ENCODE results near the gene SLC39A12.

Gene SLC39A12

GRCh38 chr10:17984056-17984455, 32.3 kb downstream of the SLC39A12 start:
- TF ChIP-seq CTCF (IDR thresholded peaks at IDR 0.05; ENCODE audit: insufficient read depth, low read length, poor library complexity, severe bottlenecking) (no peak), EZH2phosphoT487 (conservative IDR thresholded peaks at IDR 0.05; ENCODE audit: low read length) (no peak)
- Histone ChIP-seq H3K27ac (ENCODE audit: low read depth, low read length) (peak overlapping the region; percentile 71), H3K9me2 (replicated peaks; ENCODE audit: insufficient read depth, low read length) (no peaks in the 10 kb centered on the region), H3K9me3 (ENCODE audit: insufficient read depth, low read length) (no peaks in the 10 kb centered on the region), H2AFZ (ENCODE audit: low read depth, low read length, severe bottlenecking) (peak overlapping the region; percentile 60), H4K20me1 (ENCODE audit: low read depth, low read length) (no peaks in the 10 kb centered on the region), H3K9ac (ENCODE audit: low read length) (no peak overlapping the region), H3K27me3 (ENCODE audit: low read length) (no peaks in the 10 kb centered on the region), H3K4me3 (ENCODE audit: insufficient read depth, low read length, poor library complexity, severe bottlenecking) (no peak overlapping the region), H3K79me2 (ENCODE audit: insufficient read depth, low read length) (no peaks in the 10 kb centered on the region), H3K36me3 (ENCODE audit: low read length) (no peaks in the 10 kb centered on the region), H3F3A (ENCODE audit: insufficient read depth) (peaks cover 5% of the 10 kb centered on the region; the same call in 1 of the 2 replicates), H3K4me2 (ENCODE audit: low read depth, low read length, poor library complexity, severe bottlenecking) (peak overlapping the region; percentile 32)

DNA sequence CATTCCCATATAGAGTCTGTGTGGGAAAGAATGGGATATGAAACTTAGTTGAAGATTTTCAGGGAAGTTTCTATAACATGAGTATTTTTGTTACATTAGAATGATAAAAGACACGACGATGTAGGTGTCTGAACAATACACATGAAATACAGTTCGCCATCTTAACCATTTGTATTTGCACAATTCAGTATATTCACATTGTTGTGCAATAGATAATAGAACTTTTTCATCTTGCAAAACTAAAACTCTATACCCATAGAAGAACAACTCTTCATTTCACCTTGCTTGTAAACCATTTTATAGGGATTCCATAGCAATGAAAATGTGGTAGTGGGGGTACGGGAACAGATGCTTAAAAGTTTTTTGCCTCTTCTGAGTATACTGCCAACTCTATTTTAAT, 32.8 kb downstream of the SLC39A12 start:
- no peaks in the 10 kb centered on the region for H3K9me2 ChIP-seq (replicated peaks; ENCODE audit: insufficient read depth, low read length)
- no peak overlapping the region for H3K4me3 ChIP-seq (ENCODE audit: insufficient read depth, low read length, poor library complexity, severe bottlenecking)
- TF ChIP-seq EZH2phosphoT487 (conservative IDR thresholded peaks at IDR 0.05; ENCODE audit: low read length) = no peak
- TF ChIP-seq CTCF (IDR thresholded peaks at IDR 0.05; ENCODE audit: insufficient read depth, low read length, poor library complexity, severe bottlenecking) = no peak
- H4K20me1 ChIP-seq (ENCODE audit: low read depth, low read length) = no peaks in the 10 kb centered on the region
- H3K27me3 ChIP-seq (ENCODE audit: low read length) = no peaks in the 10 kb centered on the region
- peak overlapping the region; percentile 32 for H3K4me2 ChIP-seq (ENCODE audit: low read depth, low read length, poor library complexity, severe bottlenecking)
- H3K9me3 ChIP-seq (ENCODE audit: insufficient read depth, low read length) = no peaks in the 10 kb centered on the region
- H3K79me2 ChIP-seq (ENCODE audit: insufficient read depth, low read length) = no peaks in the 10 kb centered on the region
- peak overlapping the region; percentile 71 for H3K27ac ChIP-seq (ENCODE audit: low read depth, low read length)
- H2AFZ ChIP-seq (ENCODE audit: low read depth, low read length, severe bottlenecking) = peak overlapping the region; percentile 60
- H3K9ac ChIP-seq (ENCODE audit: low read length) = no peak overlapping the region
- peaks cover 5% of the 10 kb centered on the region; the same call in 1 of the 2 replicates for H3F3A ChIP-seq (ENCODE audit: insufficient read depth)
- H3K36me3 ChIP-seq (ENCODE audit: low read length) = no peaks in the 10 kb centered on the region

DNA sequence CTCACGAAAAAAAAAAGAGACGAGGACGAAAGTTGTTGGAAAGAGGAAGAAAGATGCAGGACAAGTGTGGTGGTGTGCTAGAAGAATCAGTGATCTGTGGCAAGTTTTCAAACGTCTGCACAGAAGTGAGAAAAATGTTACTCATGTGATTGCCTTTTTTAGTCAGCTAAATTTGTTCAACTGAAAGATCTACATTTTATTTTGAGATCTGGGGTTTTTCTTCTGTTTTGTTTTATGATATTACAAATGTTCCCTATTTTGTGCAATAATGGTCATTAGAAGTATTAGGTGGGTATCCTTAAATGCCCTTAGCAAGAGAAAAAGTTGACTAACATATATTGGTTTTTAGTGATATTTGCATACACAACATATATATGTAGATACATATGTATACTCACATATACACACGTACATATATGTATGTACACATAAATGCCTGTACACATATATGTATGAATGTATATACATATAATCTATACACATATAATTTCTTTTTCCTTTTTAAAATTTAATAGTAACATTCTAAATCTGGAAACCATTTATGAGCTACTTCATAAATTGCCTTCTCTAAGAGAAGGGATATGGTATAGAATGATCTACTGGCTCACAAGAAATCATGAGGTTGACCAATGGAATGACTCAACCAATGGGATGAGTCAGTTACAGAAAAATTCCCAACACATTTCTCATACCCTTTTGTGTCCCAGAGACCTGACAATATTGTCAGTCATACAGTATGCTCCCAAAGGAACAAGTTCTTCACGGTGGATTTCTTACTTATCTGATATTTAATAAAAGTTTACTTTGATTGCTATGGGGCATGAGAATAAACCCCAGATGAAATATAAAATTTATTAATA, 38.4 kb downstream of the SLC39A12 start:
- peak overlapping the region; percentile 69 for H3K4me2 ChIP-seq (ENCODE audit: low read depth, low read length, poor library complexity, severe bottlenecking)
- H3K9ac ChIP-seq (ENCODE audit: low read length) = no peak overlapping the region
- H2AFZ ChIP-seq (ENCODE audit: low read depth, low read length, severe bottlenecking) = peak overlapping the region; percentile 9
- H3K9me2 ChIP-seq (replicated peaks; ENCODE audit: insufficient read depth, low read length) = no peaks in the 10 kb centered on the region
- H3K27ac ChIP-seq (ENCODE audit: low read depth, low read length) = peak overlapping the region; percentile 81
- peaks cover 8% of the 10 kb centered on the region; the same call in 1 of the 2 replicates for H3F3A ChIP-seq (ENCODE audit: insufficient read depth)
- H3K4me3 ChIP-seq (ENCODE audit: insufficient read depth, low read length, poor library complexity, severe bottlenecking) = peak overlapping the region; percentile 21
- no peaks in the 10 kb centered on the region for H3K36me3 ChIP-seq (ENCODE audit: low read length)
- no peaks in the 10 kb centered on the region for H3K27me3 ChIP-seq (ENCODE audit: low read length)
- no peaks in the 10 kb centered on the region for H3K9me3 ChIP-seq (ENCODE audit: insufficient read depth, low read length)
- no peaks in the 10 kb centered on the region for H4K20me1 ChIP-seq (ENCODE audit: low read depth, low read length)
- H3K79me2 ChIP-seq (ENCODE audit: insufficient read depth, low read length) = no peaks in the 10 kb centered on the region
- no peak for TF ChIP-seq CTCF (IDR thresholded peaks at IDR 0.05; ENCODE audit: insufficient read depth, low read length, poor library complexity, severe bottlenecking)
- no peak for TF ChIP-seq EZH2phosphoT487 (conservative IDR thresholded peaks at IDR 0.05; ENCODE audit: low read length)

Measured in SU-DHL-6 (cell line).